Activated CD4-positive, CD25-positive, alpha-beta regulatory T cell treated with anti-CD3 and anti-CD28 coated beads, Interleukin-2, amount 50 U/mL, for 72 hours (primary cell): ENCODE data around the gene CFAP97D2.
"Not testable (repeated sequence)": the region's sequence is repeated elsewhere in the genome, so short reads cannot be mapped to it uniquely, and the experiment has no call there.

Experiments used
- DNase-seq: peaks from one replicate; pipeline ENCODE4 v3.0.0; 2021

Gene CFAP97D2

DNA sequence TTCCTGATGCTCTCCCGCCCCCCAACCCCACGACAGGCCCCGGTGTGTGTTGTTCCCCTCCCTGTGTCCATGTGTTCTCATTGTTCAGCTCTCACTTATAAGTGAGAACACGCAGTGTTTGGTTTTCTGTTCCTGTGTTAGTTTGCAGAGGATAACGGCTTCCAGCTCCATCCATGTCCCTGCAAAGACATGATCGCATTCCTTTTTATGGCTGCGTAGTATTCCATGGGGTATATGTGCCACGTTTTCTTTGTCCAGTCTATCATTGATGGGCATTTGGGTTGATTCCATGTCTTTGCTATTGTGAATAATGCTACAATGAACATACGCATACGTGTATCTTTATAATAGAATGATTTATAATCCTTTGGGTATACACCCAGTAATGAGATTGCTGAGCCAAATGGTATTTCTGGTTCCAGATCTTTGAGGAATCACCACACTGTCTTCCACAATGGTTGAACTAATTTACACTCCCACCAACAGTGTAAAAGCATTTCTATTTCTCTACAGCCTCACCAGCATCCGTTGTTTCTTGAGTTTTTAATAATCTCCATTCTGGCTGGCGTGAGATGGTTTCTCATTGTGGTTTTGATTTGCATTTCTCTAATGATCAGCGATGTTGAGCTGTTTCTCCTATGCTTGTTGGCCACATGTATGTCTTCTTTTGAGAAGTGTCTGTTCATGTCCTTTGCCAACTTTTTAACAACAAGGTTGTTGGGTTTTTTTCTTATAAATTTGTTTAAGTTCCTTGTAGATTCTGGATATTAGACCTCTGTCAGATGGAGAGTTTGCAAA lies 20.0 kb upstream of the CFAP97D2 start:
- not testable (repeated sequence) for DNase-seq

DNA sequence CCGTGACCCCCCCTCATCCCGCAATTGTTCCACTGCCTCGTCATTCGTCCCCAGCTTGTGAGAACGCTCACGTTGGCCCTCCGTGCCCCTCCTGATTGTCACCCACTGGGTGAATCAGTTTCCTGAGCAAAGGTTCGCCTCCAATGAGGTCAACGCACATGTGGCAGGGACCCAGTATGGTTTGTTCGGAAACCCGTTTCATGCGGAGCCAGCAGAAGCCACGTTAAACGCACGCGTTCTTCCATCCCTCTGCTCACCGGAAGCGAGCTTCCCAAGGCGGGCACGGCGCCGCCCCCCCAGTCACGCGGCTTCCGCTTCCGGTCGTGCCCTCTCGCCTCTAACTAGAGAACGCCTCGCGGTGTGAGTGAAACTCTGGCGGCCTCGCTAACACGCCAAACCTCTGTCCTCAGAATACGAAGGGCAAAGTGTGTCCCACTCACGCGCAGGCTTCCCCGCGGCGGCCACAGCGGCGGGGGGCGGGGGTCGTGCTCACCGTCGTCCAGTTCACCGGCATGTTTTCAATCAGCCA lies 18.0 kb upstream of the CFAP97D2 start:
- DNase-seq, result no peak

DNA sequence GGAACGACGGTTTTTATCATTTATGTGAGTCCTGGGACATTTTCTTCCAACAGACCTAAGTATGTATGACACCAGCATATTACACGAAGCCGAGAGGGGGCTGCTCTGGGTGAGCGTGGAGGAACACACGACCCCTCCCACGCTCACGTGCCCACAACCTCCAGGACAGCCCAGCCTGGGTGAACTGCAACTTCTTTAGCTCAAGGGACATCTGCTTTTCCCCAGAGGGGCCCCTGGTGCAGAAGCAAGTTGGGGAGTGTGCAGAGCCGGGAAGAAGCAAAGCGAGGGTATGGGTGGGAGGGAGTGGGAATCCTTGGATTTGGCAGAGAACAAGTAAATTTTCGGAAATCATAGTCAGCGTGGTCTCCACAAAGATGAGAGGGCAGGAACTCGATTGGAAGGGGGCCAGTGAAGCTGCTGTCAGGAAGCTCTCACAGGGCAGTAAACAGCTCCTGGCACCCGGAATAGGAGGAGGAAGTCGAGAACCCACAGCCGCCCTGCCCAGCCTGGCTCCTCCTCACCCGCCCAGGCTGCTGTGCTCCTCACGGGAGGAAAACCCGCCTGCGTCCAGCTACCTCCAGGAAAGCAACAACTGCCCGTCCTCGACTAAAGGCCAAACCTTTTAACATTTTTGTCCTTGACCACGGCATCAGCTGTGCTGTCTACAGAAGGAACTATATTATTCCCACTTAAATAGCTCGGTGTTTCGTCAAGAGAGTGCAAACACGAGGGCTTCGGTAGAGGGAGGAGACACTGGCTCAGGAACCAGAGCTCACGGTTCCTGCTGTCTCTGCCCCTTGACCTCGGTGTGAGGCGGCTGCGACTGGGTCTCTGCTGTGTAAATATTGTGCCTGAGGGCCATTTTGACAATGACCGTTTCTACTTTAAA lies 17.2 kb upstream of the CFAP97D2 start:
- no peak for DNase-seq

DNA sequence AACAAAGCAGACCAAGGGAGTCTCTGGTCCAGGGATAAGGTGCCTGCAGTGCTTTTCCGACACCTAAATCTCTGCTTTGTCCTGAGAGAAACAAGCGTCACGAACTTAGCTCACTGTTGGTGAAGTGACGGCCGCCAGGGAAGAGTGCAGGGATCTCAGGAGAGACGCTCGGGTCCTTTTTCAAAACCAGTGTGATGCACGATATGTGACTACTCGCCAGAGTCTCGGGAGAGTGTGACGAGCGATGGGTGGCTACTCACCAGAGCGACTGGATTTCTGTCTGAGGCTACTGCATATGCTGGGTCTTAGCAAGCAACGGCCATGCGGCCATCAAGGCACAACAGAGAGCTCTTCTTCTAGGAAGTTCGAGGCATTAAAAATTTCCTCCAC lies 16.5 kb upstream of the CFAP97D2 start:
- no peak for DNase-seq

DNA sequence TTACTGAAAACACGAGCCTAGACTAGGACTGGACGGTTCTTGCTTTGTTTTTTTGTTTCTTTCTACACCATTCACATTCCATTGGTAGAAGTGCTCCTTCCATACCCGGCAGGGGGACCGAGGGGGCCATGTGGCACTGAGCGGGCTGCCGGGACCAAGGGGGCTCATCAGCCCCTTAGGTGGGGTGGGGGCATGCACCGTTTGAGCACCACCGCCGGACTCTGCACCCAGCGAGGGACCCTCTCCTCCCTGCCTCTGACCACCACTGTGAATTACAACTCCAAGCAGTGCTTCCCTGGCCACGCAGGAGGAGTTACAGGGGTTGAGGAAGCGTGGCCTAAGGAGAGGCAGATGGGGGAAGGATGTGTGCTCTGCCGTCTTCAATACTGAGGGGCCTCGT lies 15.0 kb upstream of the CFAP97D2 start:
- DNase-seq, result no peak

DNA sequence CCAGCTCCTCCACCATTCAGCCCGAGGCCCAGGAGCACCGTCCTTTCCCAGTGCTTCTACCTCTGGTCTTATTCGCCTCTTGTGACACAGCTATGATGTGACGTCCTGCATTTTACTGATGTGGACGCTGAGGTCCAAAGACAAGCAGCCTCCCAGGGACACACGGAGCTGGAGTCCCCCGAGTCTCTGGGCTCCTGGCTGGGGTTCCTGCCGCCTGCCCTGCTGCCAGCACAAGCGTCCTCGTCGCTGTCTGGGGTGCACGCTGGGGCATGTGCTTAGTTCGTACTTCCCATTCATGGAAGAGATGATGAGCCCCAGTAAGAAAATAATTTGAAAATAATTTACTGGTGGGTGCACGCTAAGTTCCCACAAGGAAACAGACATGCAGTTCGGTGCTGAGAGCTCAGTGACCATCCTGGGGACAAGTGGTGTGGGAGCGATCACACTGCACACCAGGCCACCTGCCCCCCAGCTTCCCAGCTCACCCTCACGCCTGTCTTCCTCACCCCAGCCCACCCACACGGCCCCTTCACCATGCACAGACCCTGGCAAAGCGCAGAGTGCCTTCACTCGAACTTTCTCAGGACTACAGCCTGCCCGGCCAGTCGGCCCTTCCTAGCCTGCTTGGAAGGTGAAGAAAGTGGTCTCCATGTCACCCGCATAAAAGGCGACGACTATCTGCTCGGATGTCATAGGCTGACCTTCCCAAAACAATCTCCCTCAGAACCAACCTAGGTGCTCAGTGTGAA lies 14.2 kb upstream of the CFAP97D2 start:
- DNase-seq, result no peak

DNA sequence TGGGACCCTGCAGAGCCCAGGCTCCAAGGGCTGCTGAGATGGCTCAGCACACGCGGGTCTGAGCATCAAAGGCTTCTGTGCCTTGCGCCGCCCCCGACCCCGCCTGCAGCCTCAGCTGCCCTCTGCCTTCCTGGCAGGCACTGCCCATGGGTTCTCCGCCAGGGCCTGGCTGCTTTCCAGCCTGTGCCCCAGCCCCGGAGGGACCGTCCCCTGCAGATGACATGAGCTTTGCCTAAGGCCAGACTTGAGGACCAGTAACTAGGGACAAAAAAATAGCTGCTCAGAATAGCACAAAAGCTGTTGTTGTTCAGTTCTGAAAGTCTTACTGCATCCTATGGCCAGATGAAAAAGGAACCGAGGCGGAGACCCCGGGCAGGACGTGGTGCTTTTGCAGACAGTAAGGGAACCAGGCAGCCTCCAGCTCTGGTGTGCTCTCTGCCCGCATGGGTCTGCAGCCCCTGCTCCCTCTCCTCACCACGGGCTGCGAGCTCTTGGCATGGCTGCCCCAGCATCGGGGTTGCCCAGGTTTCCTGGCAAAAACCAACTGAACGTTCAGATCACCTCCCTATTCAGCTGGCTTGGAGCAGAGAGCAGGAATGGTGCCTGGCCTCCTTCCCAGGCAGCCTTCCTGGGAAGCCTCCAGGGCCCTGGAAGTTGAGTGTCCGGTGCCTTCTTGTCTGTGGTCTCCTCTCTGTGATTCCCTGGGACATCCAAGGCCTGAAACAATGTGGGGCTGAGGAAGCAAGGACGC lies 12.5 kb upstream of the CFAP97D2 start:
- no peak for DNase-seq

DNA sequence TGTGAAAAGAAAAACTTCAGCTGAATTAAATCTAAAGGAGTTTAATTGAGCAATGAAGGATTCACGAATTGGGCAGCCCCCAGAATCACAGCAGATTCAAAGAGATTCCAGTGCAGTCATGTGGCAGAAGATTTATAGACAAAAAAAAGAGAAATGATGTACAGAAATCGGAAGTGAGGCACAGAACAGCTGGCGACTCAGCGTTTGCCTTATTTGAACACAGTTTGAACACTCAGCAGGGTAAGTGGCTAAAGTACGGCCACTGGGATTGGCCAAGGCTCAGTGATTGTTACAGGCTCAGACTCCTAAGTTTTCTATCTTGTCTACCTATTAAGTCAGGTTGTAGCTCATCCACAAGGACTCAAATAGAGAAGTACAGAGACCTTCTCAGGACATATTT lies 11.6 kb upstream of the CFAP97D2 start:
- no peak for DNase-seq

DNA sequence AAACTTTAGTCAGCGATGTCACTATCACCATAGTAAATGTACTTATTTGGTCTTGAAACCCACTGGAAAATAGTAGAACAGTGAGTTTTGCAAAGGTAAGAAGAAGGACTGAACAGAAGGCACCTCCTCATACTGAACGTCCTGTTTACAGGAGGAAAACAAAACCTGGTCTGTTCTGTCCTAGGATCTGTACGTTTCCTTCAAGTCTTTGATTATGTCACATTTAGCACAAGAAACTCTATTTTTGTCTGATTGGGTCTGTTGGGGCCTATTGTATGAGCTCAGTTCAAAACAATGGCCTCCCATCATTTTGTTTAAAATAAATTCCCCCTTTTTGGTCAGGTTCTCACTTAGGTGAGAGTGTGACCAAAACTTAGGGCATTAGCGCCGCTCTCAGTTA lies 11.2 kb upstream of the CFAP97D2 start:
- no peak for DNase-seq

DNA sequence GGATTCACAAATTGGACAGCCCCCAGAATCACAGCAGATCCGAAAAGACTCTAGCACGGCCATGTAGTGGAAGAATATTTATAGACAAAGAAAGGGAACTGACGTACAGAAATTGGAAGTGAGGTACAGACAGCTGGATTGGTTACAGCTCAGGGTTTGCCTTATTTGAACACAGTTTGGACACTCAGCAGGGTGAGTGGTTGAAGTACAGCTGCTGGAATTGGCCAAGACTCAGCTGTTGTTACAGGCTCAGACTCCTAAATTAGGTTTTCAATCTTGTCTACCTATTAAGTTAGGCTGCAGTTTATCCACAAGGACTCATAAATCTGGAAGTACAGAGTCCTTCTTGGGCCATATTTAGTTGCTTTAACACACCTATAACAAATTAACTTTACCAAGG lies 5.8 kb upstream of the CFAP97D2 start:
- no peak for DNase-seq

DNA sequence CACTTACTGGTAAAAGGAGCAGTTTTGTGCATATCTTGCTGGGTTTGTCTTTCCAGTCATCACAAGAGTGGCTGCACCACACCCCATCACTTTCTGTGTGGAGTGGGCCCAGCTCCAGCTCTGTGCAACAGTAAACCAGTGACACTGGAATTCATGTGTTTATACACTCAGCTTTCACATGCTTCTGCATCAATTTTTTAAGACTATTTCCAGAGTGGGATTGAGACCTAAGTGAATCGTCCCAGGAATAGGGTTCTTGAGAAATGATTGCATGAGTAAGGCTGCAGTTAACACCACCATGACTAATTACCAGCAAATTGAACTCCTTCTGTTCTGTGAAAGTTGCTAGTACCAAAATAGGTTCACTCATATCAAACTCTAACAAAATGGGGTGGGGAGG lies 5.3 kb upstream of the CFAP97D2 start:
- DNase-seq, result no peak

DNA sequence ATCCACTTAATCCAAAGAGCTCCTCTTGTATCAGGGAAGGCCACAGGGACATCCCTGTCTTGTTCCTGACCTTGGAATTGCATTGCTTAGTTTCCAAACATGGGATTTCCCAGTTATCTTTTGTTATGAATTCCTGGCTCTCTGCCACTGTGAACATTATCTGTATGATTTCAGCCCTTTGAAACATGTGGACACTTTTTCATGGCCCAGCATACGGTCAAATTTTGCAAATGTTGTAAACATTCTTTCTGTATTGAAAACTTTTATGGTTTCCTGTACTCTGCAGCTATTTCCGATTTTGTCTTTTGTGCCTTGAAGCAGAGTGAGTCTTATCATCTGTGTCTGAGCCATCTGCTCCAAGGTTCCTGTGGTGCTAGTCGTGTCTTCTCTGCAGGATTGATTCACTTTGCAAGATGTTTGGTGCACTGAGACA lies 4.5 kb upstream of the CFAP97D2 start:
- no peak for DNase-seq

DNA sequence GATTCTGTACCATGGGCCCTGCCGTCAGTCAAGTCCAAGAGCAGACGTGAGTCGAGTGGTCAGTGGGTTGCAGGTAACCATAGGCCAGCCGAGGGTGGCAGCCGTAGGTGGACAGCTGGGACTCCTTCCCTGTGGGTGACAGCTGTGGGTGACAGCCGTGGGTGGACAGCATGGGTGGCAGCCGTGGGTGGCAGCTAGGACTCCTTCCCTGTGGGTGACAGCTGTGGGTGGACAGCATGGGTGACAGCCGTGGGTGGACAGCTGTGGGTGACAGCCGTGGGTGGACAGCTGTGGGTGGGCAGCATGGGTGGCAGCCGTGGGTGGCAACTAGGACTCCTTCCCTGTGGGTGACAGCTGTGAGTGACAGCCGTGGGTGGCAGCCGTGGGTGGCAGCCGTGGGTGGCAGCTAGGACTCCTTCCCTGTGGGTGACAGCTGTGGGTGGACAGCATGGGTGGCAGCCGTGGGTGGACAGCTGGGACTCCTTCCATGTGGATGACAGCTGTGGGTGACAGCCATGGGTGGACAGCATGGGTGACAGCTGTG lies 2.6 kb upstream of the CFAP97D2 start:
- DNase-seq, result not testable (repeated sequence)

DNA sequence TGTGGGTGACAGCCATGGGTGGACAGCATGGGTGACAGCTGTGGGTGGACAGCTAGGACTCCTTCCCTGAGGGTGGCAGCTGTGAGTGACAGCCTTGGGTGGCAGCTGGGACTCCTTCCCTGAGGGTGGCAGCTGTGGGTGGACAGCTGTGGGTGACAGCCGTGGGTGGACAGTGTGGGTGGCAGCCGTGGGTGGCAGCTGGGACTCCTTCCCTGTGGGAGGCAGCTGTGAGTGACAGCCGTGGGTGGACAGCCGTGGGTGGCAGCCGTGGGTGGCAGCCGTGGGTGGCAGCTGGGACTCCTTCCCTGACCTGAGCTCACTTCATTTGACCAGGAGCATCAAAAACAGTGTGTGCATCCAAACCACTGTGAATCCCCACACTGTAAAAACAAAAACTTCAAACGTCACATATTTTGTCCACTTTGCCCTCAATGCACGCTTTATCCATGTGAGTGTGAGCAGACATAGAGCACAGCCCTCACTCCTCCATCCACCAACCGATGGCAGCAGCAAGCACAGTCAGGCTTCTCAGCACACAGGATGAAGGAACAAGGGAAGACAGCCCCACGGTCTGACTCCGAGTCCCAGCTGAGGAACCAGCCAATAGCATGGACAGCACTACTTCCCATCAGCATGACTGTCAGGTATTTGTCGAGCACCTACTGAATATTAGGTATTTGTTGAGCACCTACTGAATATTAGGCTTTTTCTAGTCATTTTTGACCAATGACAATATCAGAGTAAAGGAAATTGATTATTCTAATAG lies 1.6 kb upstream of the CFAP97D2 start:
- no peak for DNase-seq

DNA sequence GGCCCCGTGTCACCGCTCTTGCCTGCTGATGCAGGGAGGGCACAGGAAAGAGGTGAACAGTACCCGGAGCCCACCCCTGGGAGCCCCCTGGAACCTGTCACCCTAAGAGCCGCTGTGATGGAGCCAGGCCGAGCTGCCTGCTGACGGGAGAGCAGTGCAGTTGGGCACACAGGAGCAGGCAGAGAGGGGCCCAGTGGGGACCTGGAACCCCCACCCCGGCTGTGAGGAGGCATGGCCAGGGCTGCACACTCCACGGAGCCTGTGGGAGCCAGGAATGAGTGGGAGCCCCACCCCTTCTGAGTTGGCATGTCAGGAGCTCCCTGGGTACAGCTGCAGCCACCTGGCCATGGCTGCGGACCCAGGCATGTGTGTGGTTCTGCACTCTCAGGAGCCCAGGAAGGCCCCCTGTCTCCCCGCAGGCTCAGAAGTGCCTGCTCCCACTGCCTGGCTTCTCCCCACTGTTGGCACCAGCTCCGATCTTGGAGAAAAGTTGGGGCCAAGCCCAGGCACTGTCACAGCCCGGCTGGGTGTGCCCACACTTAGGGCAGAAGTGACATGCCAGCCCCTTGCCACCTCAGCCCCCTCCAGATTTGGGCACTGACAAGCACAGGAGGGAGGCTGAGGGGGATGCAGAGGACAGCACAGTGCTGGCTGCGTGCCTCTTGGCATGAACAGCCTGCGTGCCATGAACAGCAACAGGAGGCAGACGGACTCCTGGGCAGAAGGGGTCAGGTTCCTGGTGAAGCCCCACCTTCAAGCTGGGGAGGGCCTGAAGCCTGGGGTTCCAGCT lies 6.3 kb downstream of the CFAP97D2 start:
- DNase-seq, result no peak

DNA sequence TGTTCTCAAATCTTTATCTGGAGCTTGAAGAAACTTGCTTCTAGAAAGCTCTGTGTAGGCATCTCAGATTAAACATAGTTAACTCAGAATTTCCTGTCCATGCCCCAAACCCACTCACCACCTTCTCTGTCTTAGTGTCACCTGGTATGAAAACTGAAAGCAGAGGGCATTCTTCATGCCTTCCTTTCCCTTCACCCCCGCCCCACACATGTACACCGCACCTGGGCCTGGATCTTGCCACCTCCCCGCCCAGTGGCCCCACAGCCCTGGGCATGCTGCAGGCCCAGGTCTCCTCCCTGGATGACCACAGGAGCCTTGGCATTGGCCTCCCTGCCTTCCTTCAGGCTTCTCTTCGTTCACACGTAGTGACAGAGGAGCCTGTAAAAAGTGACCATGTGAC lies 15.8 kb downstream of the CFAP97D2 start:
- no peak for DNase-seq

DNA sequence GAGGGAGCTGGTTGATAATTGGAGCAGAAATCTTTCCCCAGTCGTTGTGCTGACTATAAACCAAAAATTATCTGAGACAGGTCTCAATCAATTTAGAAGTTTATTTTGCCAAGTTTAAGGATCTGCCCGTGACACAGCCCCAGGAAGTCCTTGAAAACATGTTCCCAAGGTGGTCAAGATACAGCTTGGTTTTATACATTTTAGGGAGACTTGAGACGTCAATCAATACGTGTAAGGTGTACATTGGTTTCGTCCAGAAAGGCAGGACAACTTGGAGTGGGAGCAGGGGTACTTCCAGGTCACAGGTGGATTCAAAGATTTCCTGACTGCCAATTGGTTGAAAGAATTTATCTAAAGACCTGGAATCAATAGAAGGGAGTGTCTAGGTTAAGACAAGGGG lies 17.6 kb downstream of the CFAP97D2 start:
- no peak for DNase-seq

DNA sequence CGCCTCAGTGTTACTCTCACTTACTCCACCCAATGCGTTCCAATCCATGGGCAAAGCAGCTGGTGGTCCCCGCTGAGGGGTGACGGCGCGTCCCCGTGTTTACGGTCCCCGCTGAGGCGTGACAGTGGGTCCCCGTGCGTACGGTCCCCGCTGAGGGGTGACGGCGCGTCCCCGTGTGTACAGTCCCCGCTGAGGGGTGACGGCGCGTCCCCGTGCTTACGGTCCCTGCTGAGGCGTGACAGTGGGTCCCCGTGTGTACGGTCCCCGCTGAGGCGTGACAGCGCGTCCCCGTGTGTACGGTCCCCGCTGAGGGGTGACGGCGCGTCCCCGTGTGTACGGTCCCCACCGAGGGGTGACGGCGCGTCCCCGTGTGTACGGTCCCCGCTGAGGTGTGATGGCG lies 19.5 kb downstream of the CFAP97D2 start:
- DNase-seq, result no peak

DNA sequence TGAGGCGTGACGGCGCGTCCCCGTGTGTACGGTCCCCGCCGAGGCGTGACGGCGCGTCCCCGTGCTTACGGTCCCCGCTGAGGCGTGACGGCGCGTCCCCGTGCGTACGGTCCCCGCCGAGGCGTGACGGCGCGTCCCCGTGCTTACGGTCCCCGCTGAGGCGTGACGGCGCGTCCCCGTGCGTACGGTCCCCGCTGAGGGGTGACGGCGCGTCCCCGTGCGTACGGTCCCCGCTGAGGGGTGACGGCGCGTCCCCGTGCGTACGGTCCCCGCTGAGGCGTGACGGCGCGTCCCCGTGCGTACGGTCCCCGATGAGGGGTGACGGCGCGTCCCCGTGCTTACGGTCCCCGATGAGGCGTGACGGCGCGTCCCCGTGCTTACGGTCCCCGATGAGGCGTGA lies 20.5 kb downstream of the CFAP97D2 start:
- not testable (repeated sequence) for DNase-seq

DNA sequence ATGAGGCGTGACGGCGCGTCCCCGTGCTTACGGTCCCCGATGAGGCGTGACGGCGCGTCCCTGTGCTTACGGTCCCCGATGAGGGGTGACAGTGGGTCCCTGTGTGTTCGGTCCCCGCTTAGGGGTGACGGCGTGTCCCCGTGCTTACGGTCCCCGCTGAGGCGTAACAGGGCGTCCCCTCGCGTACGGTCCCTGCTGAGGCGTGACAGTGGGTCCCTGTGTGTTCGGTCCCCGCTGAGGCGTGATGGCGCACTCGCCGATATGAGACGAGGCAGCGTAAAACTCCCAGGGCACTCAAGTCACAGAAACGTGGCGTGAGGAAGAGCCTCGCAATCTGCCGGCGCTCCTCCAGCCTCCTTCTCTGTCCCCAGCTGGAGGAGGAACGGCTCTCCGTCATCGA lies 20.9 kb downstream of the CFAP97D2 start:
- DNase-seq, result no peak
